Measurements from ENCODE around the gene AVEN. TPM values are rescaled to one million over a fixed set of nuclear protein-coding genes. Genes with fewer than 3 reads are reported as not detected.

Gene AVEN
- total and polyA plus RNA-seq, 2 donors (not counting 3 experiments of a cell fraction or from before 2014, with no cell fraction given), result 7.7 to 23.3 TPM

GRCh38 chr15:34059476-34059875 lies 20.5 kb upstream of the AVEN start:
- DNase-seq (ENCODE audit: low read depth, low spot score), result no peak
- Histone ChIP-seq H2AFZ (ENCODE audit: low read depth, low read length) (no peak overlapping the region), H3K27ac (ENCODE audit: insufficient read depth, low read depth, low read length) (no peak overlapping the region), H3K36me3 (ENCODE audit: control insufficient read depth in 2 of 2, extremely low read depth in 1 of 2, insufficient read depth in 2 of 2, low read length in 2 of 2) (no peaks in the 10 kb centered on the region), H3K27me3 (ENCODE audit: control insufficient read depth in 2 of 2, insufficient read depth in 2 of 2, low read length in 2 of 2) (no peaks in the 10 kb centered on the region), H3K9ac (replicated peaks; ENCODE audit: extremely low read depth, insufficient read depth, low read length) (no peak overlapping the region), H3K4me1 (ENCODE audit: control insufficient read depth, extremely low read depth, insufficient read depth, low read length) (peaks cover 9% of the 10 kb centered on the region), H4K20me1 (replicated peaks; ENCODE audit: control insufficient read depth, extremely low read depth, insufficient read depth, low read length) (no peaks in the 10 kb centered on the region), H3K79me2 (ENCODE audit: control insufficient read depth, insufficient read depth, low read length) (no peaks in the 10 kb centered on the region), H3K9me3 (replicated peaks; ENCODE audit: control insufficient read depth, insufficient read depth, low read length) (no peaks in the 10 kb centered on the region), H3K9me1 (replicated peaks; ENCODE audit: control insufficient read depth, extremely low read depth, insufficient read depth, low read length) (no peaks in the 10 kb centered on the region), H3K4me2 (ENCODE audit: insufficient read depth, low read length) (no peak overlapping the region), H3K4me3 (replicated peaks in 1 of 3; ENCODE audit: insufficient read depth in 1 of 3, low read depth in 1 of 3, low read length in 3 of 3) (no peak overlapping the region)
- ChIA-PET POLR2A (interaction anchor here (0.6 kb wide), 1 partner anchor 22 kb away, joined by 3 read pairs; no protein-coding TSS in a partner anchor), CTCF (interaction anchor here (0.6 to 6.3 kb wide), 4 partner anchors 14 to 528 kb away, joined by 4 to 67 read pairs (median 8); partner anchors contain the start of gene KATNBL1)
- intact Hi-C loops (cut with micrococcal nuclease), result no loop called here
- BruUV-seq (replicated peaks), result no TSS peak
- FAIRE-seq, result no peak
- dilution Hi-C loops (cut with MboI; ENCODE audit: extremely low pct_ligation_motif_present, low sequenced_read_pairs), result no loop called here
- no peak for TF ChIP-seq POLR2AphosphoS5 (IDR thresholded peaks at IDR 0.05; ENCODE audit: insufficient read depth, low read depth, low read length)
- TF ChIP-seq GATA2 (IDR thresholded peaks at IDR 0.05; ENCODE audit: insufficient read depth, insufficient read length, low read depth, low read length), result no peak
- TF ChIP-seq MYC (IDR thresholded peaks at IDR 0.05; ENCODE audit: low read depth, low read length), result no peak
- no peak for TF ChIP-seq MAX (IDR thresholded peaks at IDR 0.05; ENCODE audit: insufficient read depth, insufficient read length)
- no peak for TF ChIP-seq JUN (IDR thresholded peaks at IDR 0.05; ENCODE audit: borderline replicate concordance, insufficient read depth, insufficient read length, low read depth)
- no peak for TF ChIP-seq EZH2 (IDR thresholded peaks at IDR 0.05; ENCODE audit: borderline replicate concordance, low read depth, low read length, severe bottlenecking)
- TF ChIP-seq FOS (IDR thresholded peaks at IDR 0.05; ENCODE audit: borderline replicate concordance, insufficient read depth, low read length), result no peak
- TF ChIP-seq POLR2A (IDR thresholded peaks at IDR 0.05; ENCODE audit: low read depth, low read length), result no peak
- no peak for TF ChIP-seq CTCF (IDR thresholded peaks at IDR 0.05; ENCODE audit: extremely low read depth in 1 of 2, insufficient read depth in 1 of 2, low read depth in 1 of 2, low read length in 2 of 2)

Data from endothelial cell of umbilical vein (primary cell).